Choroid plexus epithelial cell (primary cell): ENCODE measurements around the gene BMPER.

ENCODE experiments used
- DNase-seq: peaks from one replicate; pipeline ENCODE4 v3.0.0-alpha.2; 2010; ENCODE audit warnings: low read depth
- H3K4me3 ChIP-seq: 2 replicates; pipeline ENCODE4 v1.5.1; 2011; ENCODE audit warnings: low read depth, mild to moderate bottlenecking, control low read depth, low read length, moderate library complexity
- TF ChIP-seq, protein P1 (sequence below): conservative IDR thresholded peaks from 2 replicates; pipeline ENCODE4 v1.5.1; 2011; ENCODE audit warnings: low read depth, mild to moderate bottlenecking, control low read depth, inconsistent platforms, low read length, moderate library complexity

BMPER gene

DNA sequence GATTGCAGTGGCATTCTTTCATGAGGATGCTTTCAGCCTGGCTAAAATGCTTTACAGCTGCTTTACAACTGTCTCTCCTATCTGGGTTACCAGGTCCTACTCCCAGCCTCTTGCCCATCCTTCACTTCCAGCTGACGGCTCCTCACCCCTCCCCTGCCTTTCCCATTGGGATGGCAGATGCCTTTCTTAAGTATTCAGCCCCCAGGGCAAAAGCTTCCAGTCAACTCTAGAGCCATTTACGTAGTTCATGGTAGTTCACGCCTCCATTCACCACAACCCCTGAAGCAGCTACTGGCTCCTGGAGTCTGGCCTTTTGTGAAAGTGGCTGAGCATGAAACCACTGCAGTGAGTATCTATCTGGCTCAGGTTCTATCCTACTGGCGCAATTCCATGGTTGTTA is 17.2 kb upstream of the BMPER start:
- no peak for DNase-seq
- TF ChIP-seq, protein P1, sequence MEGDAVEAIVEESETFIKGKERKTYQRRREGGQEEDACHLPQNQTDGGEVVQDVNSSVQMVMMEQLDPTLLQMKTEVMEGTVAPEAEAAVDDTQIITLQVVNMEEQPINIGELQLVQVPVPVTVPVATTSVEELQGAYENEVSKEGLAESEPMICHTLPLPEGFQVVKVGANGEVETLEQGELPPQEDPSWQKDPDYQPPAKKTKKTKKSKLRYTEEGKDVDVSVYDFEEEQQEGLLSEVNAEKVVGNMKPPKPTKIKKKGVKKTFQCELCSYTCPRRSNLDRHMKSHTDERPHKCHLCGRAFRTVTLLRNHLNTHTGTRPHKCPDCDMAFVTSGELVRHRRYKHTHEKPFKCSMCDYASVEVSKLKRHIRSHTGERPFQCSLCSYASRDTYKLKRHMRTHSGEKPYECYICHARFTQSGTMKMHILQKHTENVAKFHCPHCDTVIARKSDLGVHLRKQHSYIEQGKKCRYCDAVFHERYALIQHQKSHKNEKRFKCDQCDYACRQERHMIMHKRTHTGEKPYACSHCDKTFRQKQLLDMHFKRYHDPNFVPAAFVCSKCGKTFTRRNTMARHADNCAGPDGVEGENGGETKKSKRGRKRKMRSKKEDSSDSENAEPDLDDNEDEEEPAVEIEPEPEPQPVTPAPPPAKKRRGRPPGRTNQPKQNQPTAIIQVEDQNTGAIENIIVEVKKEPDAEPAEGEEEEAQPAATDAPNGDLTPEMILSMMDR, result no peak
- H3K4me3 ChIP-seq, result no peak overlapping the region

DNA sequence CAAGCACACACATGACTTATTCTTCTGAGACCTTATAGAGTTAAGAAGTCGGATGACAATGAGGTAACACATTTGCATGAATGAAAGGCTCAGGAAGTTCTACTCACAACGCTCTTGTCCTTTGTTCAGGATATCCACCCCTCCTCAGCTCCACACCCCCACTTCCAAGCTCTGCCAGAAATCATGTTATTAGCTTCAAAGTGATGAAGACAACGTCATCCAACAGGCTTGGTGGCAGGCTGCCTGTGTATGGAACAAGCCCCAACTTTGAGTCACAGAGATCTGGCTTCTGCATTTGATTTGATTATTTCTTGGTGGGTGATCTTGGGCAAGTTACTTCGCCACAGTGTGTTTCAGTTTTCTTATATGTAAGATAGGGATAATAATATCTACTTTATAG is 12.4 kb upstream of the BMPER start:
- TF ChIP-seq, protein P1, result no peak
- no peak for DNase-seq

DNA sequence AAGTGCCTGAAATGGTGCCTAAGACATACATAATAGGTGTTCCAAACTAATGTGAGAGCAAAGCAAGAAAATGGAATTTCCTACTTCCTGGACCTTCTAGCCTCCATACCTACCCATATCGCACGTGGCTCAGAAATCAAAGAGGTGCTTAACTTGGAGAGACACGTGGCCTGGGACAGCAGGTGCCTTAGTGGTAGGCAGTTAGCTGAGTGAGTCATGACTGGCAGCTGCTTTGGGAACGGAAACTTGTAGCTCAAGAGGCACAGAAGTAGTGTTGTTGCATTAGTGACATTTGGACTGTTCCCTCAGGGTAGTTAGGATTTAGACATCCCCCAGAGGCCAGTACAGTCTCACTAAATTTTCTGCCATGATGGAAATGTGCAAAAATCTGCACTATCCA is 12.0 kb upstream of the BMPER start:
- H3K4me3 ChIP-seq, result no peak overlapping the region
- TF ChIP-seq, protein P1, result no peak
- DNase-seq, result no peak

More for the DNA sequence above, 12.4 kb upstream of the BMPER start:
- no peak overlapping the region for H3K4me3 ChIP-seq

DNA sequence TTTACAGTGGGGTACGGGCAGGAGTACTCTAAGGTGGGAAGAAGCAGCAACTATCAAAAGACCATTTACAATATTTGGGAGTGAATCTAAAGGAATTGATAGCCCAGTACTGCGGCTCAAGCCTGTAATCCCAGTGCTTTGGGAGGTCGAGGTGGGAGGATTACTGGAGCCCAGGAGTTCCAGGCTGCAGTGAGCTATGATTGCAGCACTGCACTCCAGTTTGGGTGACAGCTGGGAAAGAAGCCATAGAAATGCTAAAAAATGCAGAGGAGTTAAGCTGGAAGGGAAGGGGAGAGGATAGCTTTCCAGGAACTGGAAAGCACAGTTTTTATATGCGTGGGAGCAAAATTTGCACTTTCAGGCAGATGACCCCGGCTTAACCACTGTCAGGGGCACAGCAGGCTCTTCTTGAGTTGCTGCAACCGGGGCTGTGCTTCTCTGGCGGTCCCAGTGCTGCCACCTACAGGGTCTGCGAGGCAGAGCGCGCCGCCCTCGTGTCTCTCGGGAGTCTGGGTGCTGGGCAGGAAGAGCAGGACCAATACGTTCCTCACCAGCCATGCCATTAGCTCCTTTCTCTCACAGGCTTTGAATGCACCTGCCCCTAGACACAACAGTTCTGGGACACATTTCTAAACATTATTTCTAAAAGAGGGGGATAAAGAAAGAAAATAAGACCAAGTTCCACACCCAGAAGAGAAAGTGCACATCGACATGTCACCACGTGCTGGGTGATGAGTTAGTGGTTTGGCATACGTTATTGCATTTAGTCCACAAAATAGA is 10.1 kb upstream of the BMPER start:
- no peak overlapping the region for H3K4me3 ChIP-seq
- TF ChIP-seq, protein P1, result peak; percentile 94

DNA sequence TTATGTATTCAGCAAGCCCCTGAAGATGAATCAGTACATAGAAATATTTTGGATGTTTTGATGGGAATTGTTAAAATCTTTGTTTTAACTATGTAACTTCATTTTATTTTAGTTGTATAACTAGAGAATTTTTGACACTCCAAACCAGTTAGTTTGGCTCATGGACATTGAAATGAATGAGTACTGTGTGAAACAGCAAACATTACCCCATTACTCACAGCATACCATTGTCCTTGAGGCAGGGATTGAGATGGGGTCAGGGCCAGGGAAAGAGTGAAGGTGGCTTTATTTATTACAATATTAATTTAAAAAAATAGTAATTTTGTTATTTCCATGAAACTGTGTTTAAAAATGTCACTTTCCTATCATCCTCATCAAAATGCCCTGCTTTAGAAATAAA is 4.8 kb upstream of the BMPER start:
- no peak overlapping the region for H3K4me3 ChIP-seq
- TF ChIP-seq, protein P1, result no peak
- DNase-seq, result no peak

More for the DNA sequence above, 10.1 kb upstream of the BMPER start:
- peak; percentile 90 for DNase-seq

DNA sequence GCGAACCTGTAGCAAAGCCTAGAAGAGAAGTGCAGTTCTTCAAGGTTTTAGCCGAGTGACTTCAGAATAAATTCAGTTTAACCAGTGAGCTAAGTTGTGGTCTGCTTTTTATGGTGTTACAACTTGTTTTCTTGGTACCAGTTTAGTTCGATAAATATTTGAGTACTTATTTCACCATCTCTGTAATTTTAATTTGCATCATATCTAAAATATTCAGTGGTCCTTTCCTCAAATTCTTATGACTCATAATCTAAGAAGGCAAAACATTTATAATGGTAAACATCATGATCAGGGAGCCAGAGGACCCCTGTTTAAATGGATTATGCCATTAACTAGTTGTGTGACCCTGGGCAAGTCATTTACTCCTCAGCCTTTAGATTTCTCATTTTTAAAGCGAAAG is 4.1 kb upstream of the BMPER start:
- TF ChIP-seq, protein P1, result no peak
- H3K4me3 ChIP-seq, result no peak overlapping the region
- no peak for DNase-seq

DNA sequence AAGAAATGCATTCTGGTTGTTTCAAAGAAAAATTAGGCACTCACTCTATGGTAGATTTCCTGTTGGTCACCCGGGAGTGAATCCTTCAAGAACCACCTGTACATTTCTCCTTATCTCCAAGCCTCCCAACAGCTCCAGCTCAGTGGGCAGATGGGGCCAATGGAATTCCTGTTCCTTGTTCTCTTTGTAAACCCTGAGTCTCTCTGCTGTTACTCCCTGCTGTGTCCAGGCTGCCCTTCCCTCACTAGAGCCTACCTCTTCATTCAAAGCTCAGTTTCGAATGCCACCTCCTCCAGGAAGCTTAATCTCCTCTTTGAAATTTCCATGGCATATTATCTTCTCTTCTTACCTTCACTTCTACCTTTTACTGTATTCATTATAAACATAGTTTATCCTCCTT is 3.5 kb upstream of the BMPER start:
- no peak for DNase-seq
- TF ChIP-seq, protein P1, result no peak
- H3K4me3 ChIP-seq, result no peak overlapping the region
